Transverse colon (tissue), 4 donors: ENCODE measurements around the gene OSM.

Source experiments
- POLR2A ChIP-seq: fragments of 450-650 bp; IDR thresholded peaks from one replicate; pipeline ENCODE4 v1.6.1; 2016; ENCODE audit warnings: antibody characterized with exemption, mild to moderate bottlenecking, moderate library complexity
- POLR2AphosphoS5 ChIP-seq, 3 donors: sonication (generic); formaldehyde crosslinking; IDR thresholded peaks; one replicate each; pipeline ENCODE4 v1.6.1; 2016; ENCODE audit warnings: antibody characterized with exemption in 3 of 3
- TF ChIP-seq, protein P1 (sequence below), 5 experiments: fragments of 200-600 bp in 3 of 5; fragments of 450-650 bp in 2 of 5; sonication (generic) in 3 of 5; IDR thresholded peaks; 1 replicate in 2 of 5; 2 replicates in 3 of 5; pipeline ENCODE4 v1.5.1; 2016 to 2017; ENCODE audit warnings: antibody characterized with exemption in 5 of 5, inconsistent platforms in 3 of 5, mild to moderate bottlenecking in 2 of 5, moderate library complexity in 1 of 5

GRCh38 chr22:30305519-30305905 lies 38.9 kb upstream of the OSM start:
- TF ChIP-seq, protein P1, sequence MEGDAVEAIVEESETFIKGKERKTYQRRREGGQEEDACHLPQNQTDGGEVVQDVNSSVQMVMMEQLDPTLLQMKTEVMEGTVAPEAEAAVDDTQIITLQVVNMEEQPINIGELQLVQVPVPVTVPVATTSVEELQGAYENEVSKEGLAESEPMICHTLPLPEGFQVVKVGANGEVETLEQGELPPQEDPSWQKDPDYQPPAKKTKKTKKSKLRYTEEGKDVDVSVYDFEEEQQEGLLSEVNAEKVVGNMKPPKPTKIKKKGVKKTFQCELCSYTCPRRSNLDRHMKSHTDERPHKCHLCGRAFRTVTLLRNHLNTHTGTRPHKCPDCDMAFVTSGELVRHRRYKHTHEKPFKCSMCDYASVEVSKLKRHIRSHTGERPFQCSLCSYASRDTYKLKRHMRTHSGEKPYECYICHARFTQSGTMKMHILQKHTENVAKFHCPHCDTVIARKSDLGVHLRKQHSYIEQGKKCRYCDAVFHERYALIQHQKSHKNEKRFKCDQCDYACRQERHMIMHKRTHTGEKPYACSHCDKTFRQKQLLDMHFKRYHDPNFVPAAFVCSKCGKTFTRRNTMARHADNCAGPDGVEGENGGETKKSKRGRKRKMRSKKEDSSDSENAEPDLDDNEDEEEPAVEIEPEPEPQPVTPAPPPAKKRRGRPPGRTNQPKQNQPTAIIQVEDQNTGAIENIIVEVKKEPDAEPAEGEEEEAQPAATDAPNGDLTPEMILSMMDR (IDR thresholded peaks at IDR 0.05), result no peak
- TF ChIP-seq POLR2A (peak; percentile 62), POLR2AphosphoS5 (IDR thresholded peaks at IDR 0.05) (peak in 2 of 3 donors; percentile 27 to 36)
